SK-N-SH treated with all-trans-retinoic acid at 6 μM for 48 hours (cell line): ENCODE data around the gene ST8SIA3.

Source experiments
- CSDC2 ChIP-seq: fragments of 250-450 bp; sonication (Bioruptor Pico); IDR thresholded peaks from 2 replicates; pipeline ENCODE4 v1.5.0; 2020; ENCODE audit warnings: mild to moderate bottlenecking, moderate library complexity
- ESRRG ChIP-seq: fragments of 250-450 bp; sonication (Bioruptor Pico); IDR thresholded peaks from 2 replicates; pipeline ENCODE4 v1.6.1; 2021; ENCODE audit warnings: mild to moderate bottlenecking
- OSR1 ChIP-seq: fragments of 250-450 bp; sonication (Bioruptor Pico); IDR thresholded peaks from 2 replicates; pipeline ENCODE4 v1.8.0; 2022; ENCODE audit warnings: moderate library complexity, mild to moderate bottlenecking, inconsistent platforms
- PPARA ChIP-seq: fragments of 250-450 bp; sonication (Bioruptor Pico); IDR thresholded peaks from 2 replicates; pipeline ENCODE4 v1.5.0; 2020; ENCODE audit warnings: mild to moderate bottlenecking, borderline replicate concordance
- RARB ChIP-seq: fragments of 250-450 bp; sonication (Bioruptor Pico); IDR thresholded peaks from 2 replicates; pipeline ENCODE4 v1.8.0; 2021; ENCODE audit warnings: mild to moderate bottlenecking, moderate library complexity
- TCF4 ChIP-seq: fragments of 250-450 bp; sonication (Bioruptor Pico); IDR thresholded peaks from 2 replicates; pipeline ENCODE4 v1.8.0; 2021; ENCODE audit warnings: mild to moderate bottlenecking, moderate library complexity, borderline replicate concordance
- ZFP3 ChIP-seq: fragments of 250-450 bp; sonication (Bioruptor Pico); IDR thresholded peaks from 2 replicates; pipeline ENCODE4 v1.5.0; 2020; ENCODE audit warnings: mild to moderate bottlenecking, moderate library complexity
- ZFP30 ChIP-seq: fragments of 450-650 bp; formaldehyde crosslinking; IDR thresholded peaks from 2 replicates; pipeline ENCODE4 v1.5.0; 2022; ENCODE audit warnings: mild to moderate bottlenecking, moderate library complexity
- TF ChIP-seq, protein P1 (sequence below): fragments of 250-450 bp; sonication (Bioruptor Pico); IDR thresholded peaks from 2 replicates; pipeline ENCODE4 v1.8.0; 2020; ENCODE audit warnings: mild to moderate bottlenecking, moderate library complexity, borderline replicate concordance

DNA sequence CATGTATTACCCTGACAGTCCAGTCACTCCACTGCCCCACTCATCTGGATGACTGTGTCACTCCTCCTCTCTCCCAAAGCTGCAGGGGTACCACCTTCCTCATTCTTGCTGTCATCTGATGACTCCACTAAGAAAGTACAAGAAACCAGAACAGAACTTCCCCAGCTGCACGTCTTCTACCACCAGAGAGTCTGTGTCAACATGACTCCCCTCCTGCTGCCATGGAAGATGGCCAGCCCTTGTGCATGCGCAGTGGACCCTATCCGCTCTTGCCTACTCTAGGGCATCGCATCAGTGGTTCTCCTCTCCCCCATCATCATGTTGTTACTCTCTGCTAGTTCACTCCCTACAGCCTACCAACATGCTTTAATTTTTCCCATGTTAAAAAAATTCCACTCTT lies 14.5 kb upstream of the ST8SIA3 start:
- TF ChIP-seq, protein P1, sequence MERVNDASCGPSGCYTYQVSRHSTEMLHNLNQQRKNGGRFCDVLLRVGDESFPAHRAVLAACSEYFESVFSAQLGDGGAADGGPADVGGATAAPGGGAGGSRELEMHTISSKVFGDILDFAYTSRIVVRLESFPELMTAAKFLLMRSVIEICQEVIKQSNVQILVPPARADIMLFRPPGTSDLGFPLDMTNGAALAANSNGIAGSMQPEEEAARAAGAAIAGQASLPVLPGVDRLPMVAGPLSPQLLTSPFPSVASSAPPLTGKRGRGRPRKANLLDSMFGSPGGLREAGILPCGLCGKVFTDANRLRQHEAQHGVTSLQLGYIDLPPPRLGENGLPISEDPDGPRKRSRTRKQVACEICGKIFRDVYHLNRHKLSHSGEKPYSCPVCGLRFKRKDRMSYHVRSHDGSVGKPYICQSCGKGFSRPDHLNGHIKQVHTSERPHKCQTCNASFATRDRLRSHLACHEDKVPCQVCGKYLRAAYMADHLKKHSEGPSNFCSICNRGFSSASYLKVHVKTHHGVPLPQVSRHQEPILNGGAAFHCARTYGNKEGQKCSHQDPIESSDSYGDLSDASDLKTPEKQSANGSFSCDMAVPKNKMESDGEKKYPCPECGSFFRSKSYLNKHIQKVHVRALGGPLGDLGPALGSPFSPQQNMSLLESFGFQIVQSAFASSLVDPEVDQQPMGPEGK (CRISPR knock-in tag) = no peak
- TF ChIP-seq CSDC2 (CRISPR knock-in tag) (no peak), TCF4 (CRISPR knock-in tag) (no peak), OSR1 (no peak), ZFP30 (CRISPR knock-in tag) (no peak), RARB (CRISPR knock-in tag) (no peak), ESRRG (CRISPR knock-in tag) (no peak), ZFP3 (CRISPR knock-in tag) (no peak), PPARA (CRISPR knock-in tag) (no peak)
